HEK293T (cell line): ENCODE measurements around the gene TCP11.

ENCODE experiments used
- CTCF ChIA-PET: fragments of 350-600 bp; formaldehyde crosslinking; extraction: SDS; loops from one replicate; lab custom pipeline; 2021; ENCODE audit warnings: antibody characterized with exemption, inconsistent platforms; lab: Yijun Ruan, JAX
- POLR2A ChIA-PET: fragments of 350-600 bp; formaldehyde crosslinking; extraction: SDS; loops from one replicate; lab custom pipeline; 2020; ENCODE audit warnings: antibody characterized with exemption, inconsistent platforms; lab: Yijun Ruan, JAX
- DNase-seq: peaks from one replicate; pipeline ENCODE4 v3.0.0; 2012; ENCODE audit warnings: mixed read lengths; ENCODE audit errors: extremely low spot score
- ARNT ChIP-seq: fragments of 450-650 bp; IDR thresholded peaks from 2 replicates; pipeline ENCODE4 v1.6.1; 2017; ENCODE audit warnings: mild to moderate bottlenecking
- BHLHE40 ChIP-seq: fragments of 450-650 bp; IDR thresholded peaks from 2 replicates; pipeline ENCODE4 v1.6.1; 2016; ENCODE audit warnings: mild to moderate bottlenecking, moderate library complexity, borderline replicate concordance
- CTBP1 ChIP-seq: fragments of 450-650 bp; IDR thresholded peaks from 2 replicates; pipeline ENCODE4 v1.6.1; 2016; ENCODE audit warnings: borderline replicate concordance
- ELF4 ChIP-seq: fragments of 450-650 bp; IDR thresholded peaks from 2 replicates; pipeline ENCODE4 v1.6.1; 2017; ENCODE audit warnings: antibody characterized with exemption
- FOXA1 ChIP-seq: fragments of 450-650 bp; IDR thresholded peaks from 2 replicates; pipeline ENCODE4 v1.6.1; 2016; ENCODE audit warnings: mild to moderate bottlenecking
- FOXK2 ChIP-seq: fragments of 450-650 bp; IDR thresholded peaks from 2 replicates; pipeline ENCODE4 v1.6.1; 2016; ENCODE audit warnings: mild to moderate bottlenecking
- FOXM1 ChIP-seq: fragments of 450-650 bp; IDR thresholded peaks from 2 replicates; pipeline ENCODE4 v1.6.1; 2017; ENCODE audit warnings: mild to moderate bottlenecking, borderline replicate concordance
- HDGF ChIP-seq: fragments of 450-650 bp; IDR thresholded peaks from 2 replicates; pipeline ENCODE4 v1.6.1; 2017; ENCODE audit warnings: antibody characterized with exemption, borderline replicate concordance
- L3MBTL2 ChIP-seq: fragments of 450-650 bp; conservative IDR thresholded peaks from 2 replicates; pipeline ENCODE4 v1.6.1; 2016; ENCODE audit warnings: mild to moderate bottlenecking
- LEF1 ChIP-seq: fragments of 450-650 bp; IDR thresholded peaks from 2 replicates; pipeline ENCODE4 v1.6.1; 2017; ENCODE audit warnings: mild to moderate bottlenecking, borderline replicate concordance
- NFRKB ChIP-seq: fragments of 450-650 bp; IDR thresholded peaks from 2 replicates; pipeline ENCODE4 v1.6.1; 2016; ENCODE audit warnings: mild to moderate bottlenecking, moderate library complexity
- PKNOX1 ChIP-seq: fragments of 450-650 bp; IDR thresholded peaks from 2 replicates; pipeline ENCODE4 v1.6.1; 2016
- SP1 ChIP-seq: fragments of 450-650 bp; IDR thresholded peaks from 2 replicates; pipeline ENCODE4 v1.6.1; 2017
- SUZ12 ChIP-seq: fragments of 450-650 bp; IDR thresholded peaks from 2 replicates; pipeline ENCODE4 v1.6.1; 2016; ENCODE audit warnings: mild to moderate bottlenecking
- TARDBP ChIP-seq: fragments of 450-650 bp; IDR thresholded peaks from 2 replicates; pipeline ENCODE4 v1.6.1; 2016
- ZNF384 ChIP-seq: fragments of 450-650 bp; IDR thresholded peaks from 2 replicates; pipeline ENCODE4 v1.6.1; 2016

TCP11 gene

GRCh38 chr6:35184580-35185301 lies 43.6 kb upstream of the TCP11 start:
- POLR2A ChIA-PET: no interaction called here
- CTCF ChIA-PET: interaction anchor here (0.8 kb wide), 1 partner anchor 21 kb away, joined by 3 read pairs; no protein-coding TSS in a partner anchor
- DNase-seq: no peak
- TF ChIP-seq LEF1 (no peak), FOXK2 (no peak), ZNF384 (no peak), PKNOX1 (no peak), SP1 (no peak), FOXA1 (no peak), FOXM1 (no peak), L3MBTL2 (no peak), SUZ12 (no peak), BHLHE40 (no peak), TARDBP (no peak), ARNT (no peak)

DNA sequence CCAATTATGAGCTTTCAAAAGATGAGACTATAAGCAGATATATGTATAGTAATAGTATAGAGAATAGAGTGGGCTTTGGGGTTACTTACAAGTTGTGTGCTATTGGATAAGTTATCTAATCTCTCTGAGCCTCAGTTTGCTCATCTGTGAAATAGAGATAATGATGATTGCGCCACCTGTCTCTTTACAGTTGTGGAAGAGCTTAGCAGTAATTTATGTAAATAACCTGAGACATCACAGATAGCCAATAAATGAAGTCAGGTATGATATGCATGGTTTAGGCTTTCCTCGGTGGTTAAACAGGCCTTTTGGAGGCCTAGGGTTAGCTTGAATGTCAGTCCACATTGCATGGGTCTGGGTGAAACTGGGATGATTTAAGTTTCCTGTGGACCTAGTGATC lies 42.8 kb upstream of the TCP11 start:
- no peak for DNase-seq
- ChIA-PET CTCF (no interaction called here), POLR2A (no interaction called here)
- TF ChIP-seq TARDBP (no peak), NFRKB (no peak), L3MBTL2 (no peak), SUZ12 (no peak), FOXA1 (no peak), FOXM1 (no peak), ARNT (no peak)

GRCh38 chr6:35183281-35183680 lies 42.1 kb upstream of the TCP11 start:
- ChIA-PET POLR2A (no interaction called here), CTCF (no interaction called here)
- TF ChIP-seq FOXK2 (no peak), L3MBTL2 (no peak), FOXM1 (no peak), FOXA1 (no peak), LEF1 (no peak), CTBP1 (no peak), NFRKB (no peak), BHLHE40 (no peak), SUZ12 (no peak), SP1 (no peak), TARDBP (no peak), ELF4 (no peak), HDGF (no peak), PKNOX1 (no peak)
- no peak for DNase-seq

GRCh38 chr6:35181933-35182612 lies 40.9 kb upstream of the TCP11 start:
- POLR2A ChIA-PET: no interaction called here
- no peak for DNase-seq
- CTCF ChIA-PET: interaction anchor here (0.7 kb wide), 1 partner anchor 58 kb away, joined by 4 read pairs; no protein-coding TSS in a partner anchor
- TF ChIP-seq NFRKB (no peak), FOXM1 (no peak), ZNF384 (no peak), LEF1 (no peak), TARDBP (no peak), PKNOX1 (no peak), HDGF (no peak), SUZ12 (no peak), CTBP1 (no peak), ELF4 (no peak), BHLHE40 (no peak), FOXK2 (no peak), L3MBTL2 (no peak), FOXA1 (no peak), ARNT (no peak)

DNA sequence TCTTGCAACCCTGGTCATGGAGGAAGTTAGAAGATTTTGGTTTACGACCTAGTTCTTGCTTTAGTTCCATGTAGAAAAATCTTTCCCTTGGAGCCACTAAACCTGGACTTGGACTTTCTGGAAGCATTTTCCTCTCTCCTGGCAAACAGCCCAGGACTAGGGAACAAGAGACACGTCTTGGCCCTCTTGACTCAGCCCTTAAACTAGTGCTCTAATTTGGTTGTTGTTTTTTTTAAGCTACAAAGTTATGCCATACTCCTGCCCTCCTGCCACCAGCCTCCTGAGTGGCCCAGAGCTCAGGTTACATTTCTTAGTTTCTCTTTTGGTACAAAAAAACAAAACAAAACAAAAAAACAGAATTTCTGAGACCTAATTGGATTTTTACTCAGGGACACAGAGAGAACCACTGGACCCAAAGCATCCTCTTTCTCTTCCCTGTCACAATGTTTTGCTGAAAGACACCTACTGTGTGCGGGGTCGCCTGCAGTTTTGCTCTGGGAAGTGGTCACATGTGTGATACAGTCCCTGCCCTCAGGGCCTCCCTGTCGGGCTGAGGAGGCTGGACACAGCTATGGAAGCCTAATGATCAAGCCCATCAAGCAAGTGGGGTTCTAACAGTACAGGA lies 40.3 kb upstream of the TCP11 start:
- no peak for TF ChIP-seq FOXK2
- TF ChIP-seq LEF1: no peak
- no peak for TF ChIP-seq SUZ12
- TF ChIP-seq NFRKB: no peak
- TF ChIP-seq BHLHE40: no peak
- no peak for TF ChIP-seq ZNF384
- TF ChIP-seq L3MBTL2: no peak
- TF ChIP-seq ARNT: no peak
- ChIA-PET CTCF (interaction anchor here (0.7 kb wide), 1 partner anchor 59 kb away, joined by 4 read pairs; no protein-coding TSS in a partner anchor), POLR2A (no interaction called here)
- DNase-seq: no peak
